ENCODE measurements around the gene ACO2.

The ACO2 gene

DNA sequence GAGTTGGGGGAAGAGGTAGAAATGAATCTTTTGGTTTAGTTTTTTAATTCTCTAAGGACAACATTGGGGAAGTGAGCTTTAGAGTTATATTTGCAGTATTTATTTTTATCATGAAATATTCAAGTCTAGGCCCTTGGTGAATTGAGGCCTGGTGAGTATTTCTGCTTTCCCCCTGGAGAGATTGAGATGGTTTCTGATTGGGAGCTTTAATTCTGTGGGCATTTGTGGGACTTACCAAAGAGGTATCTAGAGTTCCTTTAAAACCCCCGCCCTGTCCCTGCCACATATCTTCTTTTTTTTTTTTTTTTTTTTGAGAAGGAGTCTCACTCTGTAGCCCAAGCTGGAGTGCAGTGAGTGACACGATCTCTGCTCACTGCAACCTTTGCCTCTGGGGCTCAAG lies 9.6 kb downstream of the ACO2 start:
- peaks cover 14% of the 10 kb centered on the region for H3K4me1 Mint-ChIP-seq (ENCODE audit: low read depth)
- H3K9me3 Mint-ChIP-seq = no peaks in the 10 kb centered on the region
- no peaks in the 10 kb centered on the region for H3K36me3 Mint-ChIP-seq (ENCODE audit: low read depth)
- H3K27me3 Mint-ChIP-seq (ENCODE audit: low read depth) = no peaks in the 10 kb centered on the region
- H3K27ac Mint-ChIP-seq = no peak overlapping the region
- H3K4me3 Mint-ChIP-seq = no peak overlapping the region

DNA sequence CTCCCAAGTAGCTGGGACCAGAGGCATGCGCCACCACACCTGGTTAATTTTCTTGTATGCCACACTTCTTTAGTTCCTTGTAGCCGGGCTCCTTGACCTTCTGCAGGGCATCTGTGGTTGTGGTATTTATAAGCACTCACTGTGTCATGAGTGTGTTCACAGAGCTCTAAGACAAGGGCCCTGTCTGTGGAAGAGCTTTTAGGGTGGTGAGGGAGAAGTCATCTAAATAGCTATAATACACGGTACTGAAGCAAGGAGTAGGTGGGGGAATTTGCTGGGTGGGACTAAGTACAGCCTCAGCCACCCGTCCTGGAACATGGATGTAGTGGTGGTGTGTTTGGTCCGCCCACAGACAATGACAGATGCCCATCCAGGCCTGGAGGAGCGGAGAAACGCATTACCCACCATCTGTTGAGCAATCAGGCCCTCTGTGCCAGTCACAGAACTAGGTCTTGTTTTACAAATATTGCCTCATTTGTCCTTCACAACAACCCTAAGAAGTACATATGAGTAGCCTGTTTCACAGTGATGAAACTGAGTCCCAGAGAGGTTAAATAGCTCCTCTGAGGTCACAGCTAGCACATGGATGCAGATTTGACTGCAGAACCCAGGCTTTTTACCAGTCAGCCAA lies 10.1 kb downstream of the ACO2 start:
- no peak overlapping the region for H3K4me3 Mint-ChIP-seq
- no peak overlapping the region for H3K27ac Mint-ChIP-seq
- H3K36me3 Mint-ChIP-seq (ENCODE audit: low read depth) = no peaks in the 10 kb centered on the region
- peaks cover 10% of the 10 kb centered on the region for H3K4me1 Mint-ChIP-seq (ENCODE audit: low read depth)
- H3K9me3 Mint-ChIP-seq = no peaks in the 10 kb centered on the region
- H3K27me3 Mint-ChIP-seq (ENCODE audit: low read depth) = no peaks in the 10 kb centered on the region

DNA sequence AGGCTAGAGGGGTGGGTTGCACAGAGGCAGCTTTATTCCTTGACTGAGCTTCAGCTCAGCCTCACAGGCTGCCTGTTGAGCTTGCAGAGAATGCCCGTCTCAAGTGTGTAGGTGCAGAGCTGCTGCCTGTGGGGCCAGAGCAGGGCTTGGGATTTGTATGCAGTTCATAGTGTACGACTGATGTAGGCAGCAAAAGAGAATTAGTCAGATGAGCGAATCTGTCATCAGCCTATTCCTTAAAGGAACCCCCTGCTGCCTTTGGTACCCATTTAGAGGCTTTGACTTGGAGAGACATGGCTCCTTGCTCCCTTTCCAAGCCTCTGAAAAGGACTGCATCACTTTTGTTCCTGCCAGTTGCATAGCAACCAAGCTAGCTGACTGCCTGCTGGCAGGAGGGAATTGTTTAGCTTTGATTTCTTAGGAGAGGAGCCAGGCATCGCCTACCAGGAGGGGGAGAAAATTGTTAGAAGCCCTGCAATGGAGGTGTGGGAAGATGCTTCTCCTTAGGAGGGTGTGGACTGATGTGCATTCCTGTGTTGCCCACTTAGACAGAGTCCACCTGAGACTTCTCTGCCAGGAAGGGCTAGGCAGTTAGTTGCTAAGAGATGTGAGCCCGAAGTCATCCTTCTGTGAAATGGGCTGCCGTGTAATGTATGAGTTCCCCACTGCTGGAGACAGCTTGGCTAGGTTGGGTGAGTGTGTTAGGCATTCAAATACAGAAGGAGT lies 10.9 kb downstream of the ACO2 start:
- no peaks in the 10 kb centered on the region for H3K9me3 Mint-ChIP-seq
- no peaks in the 10 kb centered on the region for H3K27me3 Mint-ChIP-seq (ENCODE audit: low read depth)
- H3K4me1 Mint-ChIP-seq (ENCODE audit: low read depth) = peaks cover 10% of the 10 kb centered on the region
- H3K27ac Mint-ChIP-seq = no peak overlapping the region
- no peak overlapping the region for H3K4me3 Mint-ChIP-seq
- no peaks in the 10 kb centered on the region for H3K36me3 Mint-ChIP-seq (ENCODE audit: low read depth)

DNA sequence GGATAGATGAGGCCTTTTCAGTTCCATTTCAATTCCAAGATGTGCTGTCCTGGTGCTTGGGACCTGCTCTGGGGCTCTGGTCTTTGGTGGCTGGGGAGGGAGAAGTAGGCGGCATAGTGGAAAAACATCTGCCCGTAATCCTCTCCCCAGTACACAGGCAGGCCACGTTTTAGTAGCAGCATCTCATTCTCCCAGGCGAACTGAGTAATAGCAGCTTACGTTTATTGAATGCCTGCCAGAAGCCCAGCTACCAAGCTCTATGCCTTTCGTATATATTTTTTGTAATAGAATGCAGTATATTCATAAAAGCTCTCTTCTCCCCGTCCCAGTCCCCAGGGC lies 11.4 kb downstream of the ACO2 start:
- peaks cover 10% of the 10 kb centered on the region for H3K4me1 Mint-ChIP-seq (ENCODE audit: low read depth)
- H3K9me3 Mint-ChIP-seq = no peaks in the 10 kb centered on the region
- no peak overlapping the region for H3K27ac Mint-ChIP-seq

DNA sequence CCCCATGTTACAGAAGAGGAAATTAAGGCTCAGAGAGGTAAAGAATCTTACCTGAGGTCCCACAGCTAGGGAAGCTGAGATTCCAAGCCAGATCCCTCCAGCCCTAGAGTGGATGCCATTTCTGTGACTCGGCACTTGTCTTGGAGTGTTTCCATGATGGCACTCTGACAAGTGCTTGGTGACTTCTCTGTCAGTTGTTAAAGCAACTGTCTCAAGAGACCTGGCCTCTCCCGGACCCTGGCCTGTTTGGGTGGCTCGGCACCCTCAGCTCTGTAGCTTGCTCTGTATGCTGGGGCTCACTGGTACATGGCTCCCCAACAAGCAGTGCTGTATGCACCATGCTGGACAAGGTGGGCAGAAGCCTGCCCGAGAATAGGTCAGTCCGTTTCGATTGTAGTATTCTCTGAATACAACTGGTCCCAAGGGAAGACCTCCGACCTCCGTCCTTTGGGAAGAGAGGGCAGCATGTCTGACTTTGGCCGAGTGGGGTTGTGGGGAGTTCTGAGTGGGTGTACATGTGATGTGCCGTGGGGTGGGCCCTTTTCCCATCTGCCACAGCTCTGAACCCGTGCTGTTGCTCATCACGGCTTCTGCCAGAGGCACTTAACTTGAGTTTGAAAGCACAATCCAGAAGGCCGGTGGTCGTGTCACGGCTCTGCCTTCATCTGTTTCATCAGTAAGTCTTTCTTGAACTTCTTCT lies 12.4 kb downstream of the ACO2 start:
- H3K4me3 Mint-ChIP-seq = no peak overlapping the region
- H3K27ac Mint-ChIP-seq = no peak overlapping the region
- peaks cover 13% of the 10 kb centered on the region for H3K4me1 Mint-ChIP-seq (ENCODE audit: low read depth)
- no peaks in the 10 kb centered on the region for H3K27me3 Mint-ChIP-seq (ENCODE audit: low read depth)
- H3K36me3 Mint-ChIP-seq (ENCODE audit: low read depth) = no peaks in the 10 kb centered on the region
- H3K9me3 Mint-ChIP-seq = no peaks in the 10 kb centered on the region

More for the DNA sequence above, 11.4 kb downstream of the ACO2 start:
- no peaks in the 10 kb centered on the region for H3K27me3 Mint-ChIP-seq (ENCODE audit: low read depth)
- H3K36me3 Mint-ChIP-seq (ENCODE audit: low read depth) = no peaks in the 10 kb centered on the region
- no peak overlapping the region for H3K4me3 Mint-ChIP-seq

DNA sequence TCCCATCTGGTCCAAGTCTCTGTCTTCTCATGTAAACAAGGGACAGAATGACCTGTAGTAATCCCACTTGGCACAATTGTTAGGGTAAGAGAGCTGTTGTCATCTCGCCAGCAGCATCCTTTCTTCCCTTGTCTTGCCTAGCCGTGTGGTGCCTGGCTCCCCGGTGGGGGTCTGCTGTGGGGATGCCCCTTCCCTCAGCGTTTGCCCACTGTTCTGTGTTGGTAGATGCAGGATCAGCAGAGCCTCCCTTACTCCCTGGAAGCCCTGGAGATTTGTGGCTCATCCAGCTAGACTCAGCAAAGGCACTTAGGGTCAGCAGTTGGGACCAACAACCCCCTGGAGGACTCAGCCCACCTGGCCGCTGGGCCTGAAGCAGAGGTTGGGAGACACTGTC lies 13.0 kb downstream of the ACO2 start:
- peaks cover 13% of the 10 kb centered on the region for H3K4me1 Mint-ChIP-seq (ENCODE audit: low read depth)
- H3K27ac Mint-ChIP-seq = no peak overlapping the region
- H3K27me3 Mint-ChIP-seq (ENCODE audit: low read depth) = no peaks in the 10 kb centered on the region
- H3K36me3 Mint-ChIP-seq (ENCODE audit: low read depth) = no peaks in the 10 kb centered on the region
- no peaks in the 10 kb centered on the region for H3K9me3 Mint-ChIP-seq
- no peak overlapping the region for H3K4me3 Mint-ChIP-seq

DNA sequence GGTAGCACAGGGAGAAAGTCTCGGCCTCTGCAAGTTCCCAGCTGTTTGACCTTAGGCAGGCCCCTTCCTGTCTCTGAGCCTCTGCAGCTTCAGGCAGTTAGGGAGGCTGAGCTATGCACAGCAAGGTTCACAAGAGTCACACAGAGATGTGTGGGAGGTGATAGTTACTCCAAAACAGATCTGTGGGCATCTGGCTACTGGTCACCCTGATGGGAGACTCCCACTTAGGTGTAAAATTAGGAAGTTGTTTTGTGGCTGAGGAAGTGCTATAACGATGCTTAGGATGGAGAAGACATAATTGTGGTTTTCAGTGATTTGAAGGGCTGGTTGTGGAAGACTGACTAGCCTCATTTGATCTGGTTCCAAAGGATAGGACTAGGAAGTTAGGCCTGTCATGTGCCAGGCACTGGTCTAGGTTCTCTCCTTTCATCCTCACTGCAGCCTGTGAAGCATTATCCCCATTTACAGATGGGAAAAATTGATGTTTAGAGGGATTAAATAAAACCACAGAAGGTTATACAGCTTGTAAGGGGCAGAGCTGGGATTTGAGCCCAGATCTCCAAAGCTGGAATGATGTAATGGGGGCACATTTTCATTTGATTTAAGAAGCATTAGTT lies 13.5 kb downstream of the ACO2 start:
- Mint-ChIP-seq H3K4me1 (ENCODE audit: low read depth) (peaks cover 16% of the 10 kb centered on the region), H3K4me3 (no peak overlapping the region), H3K9me3 (no peaks in the 10 kb centered on the region), H3K27me3 (ENCODE audit: low read depth) (no peaks in the 10 kb centered on the region), H3K36me3 (ENCODE audit: low read depth) (no peaks in the 10 kb centered on the region), H3K27ac (no peak overlapping the region)

DNA sequence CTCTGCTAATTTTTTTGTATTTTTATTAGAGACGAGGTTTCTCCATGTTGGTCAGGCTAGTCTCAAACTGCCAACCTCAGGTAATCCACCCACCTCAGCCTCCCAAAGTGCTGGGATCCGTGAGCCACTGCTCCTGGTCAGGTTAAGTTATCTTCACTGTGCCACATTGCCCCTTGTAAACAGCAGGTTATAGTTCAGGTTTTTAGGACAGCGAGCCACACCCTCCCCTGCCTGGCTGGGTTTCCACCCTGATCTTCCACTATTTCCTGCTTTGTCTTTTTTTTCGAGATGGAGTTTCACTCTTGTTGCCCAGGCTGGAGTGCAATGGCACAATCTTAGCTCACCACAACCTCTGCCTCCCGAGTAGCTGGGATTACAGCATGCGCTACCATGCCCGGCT lies 16.1 kb downstream of the ACO2 start:
- Mint-ChIP-seq H3K27me3 (ENCODE audit: low read depth) (no peaks in the 10 kb centered on the region), H3K9me3 (no peaks in the 10 kb centered on the region), H3K4me3 (no peak overlapping the region), H3K36me3 (ENCODE audit: low read depth) (no peaks in the 10 kb centered on the region), H3K27ac (no peak overlapping the region), H3K4me1 (ENCODE audit: low read depth) (peaks cover 16% of the 10 kb centered on the region)

DNA sequence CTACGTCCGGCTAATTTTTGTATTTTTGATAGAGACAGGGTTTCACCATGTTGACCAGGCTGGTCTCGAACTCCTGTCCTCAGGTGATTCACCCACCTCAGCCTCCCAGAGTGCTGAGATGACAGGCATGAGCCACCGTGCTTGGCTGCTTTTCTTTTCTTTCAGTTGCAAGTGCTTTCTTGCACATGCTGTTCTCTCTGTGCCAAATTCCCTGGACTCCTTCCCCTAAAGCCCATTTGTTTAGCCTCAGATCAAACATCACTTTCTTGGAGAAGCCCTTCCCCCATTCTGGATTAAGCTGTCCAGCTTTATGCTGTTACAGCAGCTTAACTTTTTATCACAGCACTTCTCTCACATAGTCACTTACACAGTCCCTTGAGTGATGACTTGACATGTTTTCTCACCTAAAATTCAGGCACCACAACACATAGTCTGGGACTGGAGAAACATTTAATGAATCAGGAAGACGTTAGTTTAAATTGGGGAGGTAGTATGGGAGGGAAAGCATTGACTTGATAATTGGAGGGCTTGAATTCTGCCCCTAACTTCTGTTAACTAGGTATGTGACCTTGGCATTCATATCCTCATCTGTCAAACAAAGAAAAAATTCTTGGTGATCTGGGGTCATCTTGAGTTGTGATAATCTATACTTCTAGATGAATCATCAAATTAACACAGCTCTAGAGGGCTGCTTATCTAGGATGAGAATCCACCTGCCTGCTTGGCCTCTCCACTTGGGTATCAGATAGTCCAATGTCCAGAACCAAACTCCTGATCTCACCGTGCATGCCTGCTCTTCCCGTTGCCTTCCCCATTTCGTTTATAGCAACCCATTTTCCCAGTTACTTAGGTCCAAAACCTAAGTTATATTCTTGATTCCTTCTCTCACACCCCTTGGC lies 18.4 kb downstream of the ACO2 start:
- no peak overlapping the region for H3K27ac Mint-ChIP-seq
- H3K4me1 Mint-ChIP-seq (ENCODE audit: low read depth) = peaks cover 14% of the 10 kb centered on the region
- no peaks in the 10 kb centered on the region for H3K27me3 Mint-ChIP-seq (ENCODE audit: low read depth)
- no peak overlapping the region for H3K4me3 Mint-ChIP-seq
- no peaks in the 10 kb centered on the region for H3K9me3 Mint-ChIP-seq
- no peaks in the 10 kb centered on the region for H3K36me3 Mint-ChIP-seq (ENCODE audit: low read depth)

DNA sequence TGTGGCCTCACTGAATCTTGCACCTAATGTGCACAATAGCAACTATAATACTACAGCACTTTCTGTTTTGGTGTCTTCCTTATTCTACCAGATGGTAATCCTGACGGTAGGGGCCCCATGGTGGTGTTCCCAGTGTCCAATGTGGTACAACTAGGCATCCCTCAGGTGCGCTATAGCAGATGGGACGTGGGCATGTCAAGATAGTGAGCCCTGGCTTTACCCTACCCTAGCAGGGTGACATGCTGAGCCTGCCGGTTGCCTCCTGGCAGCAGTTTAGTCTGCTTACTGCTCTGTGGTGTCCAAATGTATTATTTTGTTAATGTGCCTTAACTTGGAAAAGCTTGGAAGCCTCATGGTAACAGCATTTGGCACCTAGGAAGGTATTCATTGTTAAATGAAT lies 19.2 kb downstream of the ACO2 start:
- Mint-ChIP-seq H3K9me3 (no peaks in the 10 kb centered on the region), H3K27me3 (ENCODE audit: low read depth) (no peaks in the 10 kb centered on the region), H3K36me3 (ENCODE audit: low read depth) (no peaks in the 10 kb centered on the region), H3K27ac (no peak overlapping the region), H3K4me1 (ENCODE audit: low read depth) (peaks cover 8% of the 10 kb centered on the region), H3K4me3 (no peak overlapping the region)

DNA sequence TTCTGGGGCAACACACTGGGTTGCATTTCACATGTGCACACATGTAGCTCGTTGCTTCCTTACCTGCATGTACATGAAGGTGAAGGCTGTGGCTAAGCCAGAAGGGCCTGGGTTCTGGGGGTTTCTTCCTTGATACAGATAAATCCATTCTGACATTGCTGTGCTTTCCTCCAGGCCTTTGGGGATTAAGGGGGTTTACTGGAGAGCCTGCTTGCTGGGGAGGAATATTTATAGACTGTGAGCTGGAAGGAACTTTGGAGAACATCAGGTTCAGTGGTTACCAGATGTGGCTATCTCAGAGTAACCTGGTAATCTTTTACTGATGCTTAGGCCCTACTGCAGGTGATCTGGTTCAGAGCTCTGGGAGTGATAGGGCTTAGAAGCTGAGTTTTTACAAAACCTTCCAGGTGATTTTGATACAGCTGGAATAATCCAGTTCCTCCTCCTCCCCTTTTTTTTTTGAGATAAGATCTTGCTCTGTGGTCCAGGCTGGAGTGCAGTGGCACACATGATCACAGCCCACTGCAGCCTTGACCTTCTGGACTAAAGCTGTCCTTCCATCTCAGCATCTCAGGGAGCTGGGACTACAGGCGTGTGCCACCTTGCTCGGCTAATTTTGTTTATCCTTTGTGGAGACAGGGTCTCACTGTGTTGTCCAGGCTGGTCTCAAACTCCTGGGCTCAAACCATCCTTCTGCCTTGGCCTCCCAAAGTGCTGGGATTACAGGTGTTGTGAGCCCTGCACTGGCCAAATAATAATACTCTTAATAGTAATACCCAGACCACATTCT lies 19.9 kb downstream of the ACO2 start:
- Mint-ChIP-seq H3K27me3 (ENCODE audit: low read depth) (no peaks in the 10 kb centered on the region), H3K36me3 (ENCODE audit: low read depth) (no peaks in the 10 kb centered on the region), H3K4me1 (ENCODE audit: low read depth) (peaks cover 7% of the 10 kb centered on the region), H3K9me3 (no peaks in the 10 kb centered on the region), H3K4me3 (no peak overlapping the region), H3K27ac (no peak overlapping the region)

DNA sequence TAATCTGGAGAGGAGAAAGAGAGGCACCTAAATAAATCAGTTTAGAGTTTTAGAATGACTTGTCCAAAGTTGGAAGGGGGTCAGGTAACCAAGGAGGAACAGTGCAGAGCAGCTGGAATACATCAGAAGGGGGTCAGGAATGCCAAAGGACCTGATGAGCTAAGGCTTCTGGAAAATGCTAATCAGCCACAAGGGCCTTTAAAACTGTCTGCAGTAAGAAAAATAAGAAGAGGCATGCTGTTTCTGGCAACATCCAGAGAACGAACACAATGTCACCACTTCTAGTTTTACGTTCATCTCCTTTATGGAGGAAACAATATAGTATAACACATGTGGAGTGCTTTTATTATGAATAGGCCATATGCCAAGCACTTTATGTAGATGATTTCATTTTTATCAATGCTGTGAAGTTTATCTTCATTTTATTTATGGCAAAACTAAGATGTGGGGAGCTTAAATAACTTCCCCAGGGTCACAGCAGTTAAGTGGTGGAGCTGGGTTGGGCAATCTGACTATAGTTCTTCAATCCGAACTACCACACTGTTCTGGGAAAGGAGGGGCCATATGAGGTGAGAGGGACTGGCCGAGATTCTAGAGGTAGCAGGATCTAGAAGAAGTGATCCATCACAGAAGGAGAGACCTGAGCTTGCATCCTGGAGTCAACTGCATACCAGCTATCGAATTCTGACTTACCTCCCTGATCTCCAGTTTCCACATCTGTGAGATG lies 22.6 kb downstream of the ACO2 start:
- no peaks in the 10 kb centered on the region for H3K36me3 Mint-ChIP-seq (ENCODE audit: low read depth)
- H3K4me3 Mint-ChIP-seq = no peak overlapping the region
- no peaks in the 10 kb centered on the region for H3K9me3 Mint-ChIP-seq
- H3K4me1 Mint-ChIP-seq (ENCODE audit: low read depth) = peaks cover 3% of the 10 kb centered on the region
- no peaks in the 10 kb centered on the region for H3K27me3 Mint-ChIP-seq (ENCODE audit: low read depth)
- no peak overlapping the region for H3K27ac Mint-ChIP-seq

DNA sequence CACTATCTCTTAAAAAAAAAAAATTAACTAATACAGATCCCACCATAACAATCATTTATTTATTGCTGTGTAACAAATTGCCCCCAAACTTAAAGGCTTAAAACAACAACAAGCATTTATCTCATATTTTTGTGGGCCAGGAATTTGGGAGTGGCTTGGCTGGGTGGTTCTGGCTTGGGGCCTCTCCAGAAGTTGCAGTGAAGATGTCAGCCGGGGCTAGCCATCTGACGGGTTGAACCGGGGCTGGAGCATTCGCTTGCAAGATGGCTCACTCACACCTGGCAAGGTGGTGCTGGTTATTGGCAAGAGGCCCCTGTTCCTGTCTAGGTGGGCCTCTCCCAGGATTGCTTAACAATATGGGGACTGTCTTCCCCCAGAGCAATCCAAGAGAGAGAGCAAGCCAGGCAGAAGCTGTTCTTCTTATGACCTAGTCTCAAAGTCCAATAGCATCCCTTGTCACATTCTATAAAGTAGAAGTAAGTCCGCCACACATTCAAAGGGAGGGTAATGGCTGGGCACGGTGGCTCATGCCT lies 29.5 kb downstream of the ACO2 start:
- H3K4me3 Mint-ChIP-seq = no peak overlapping the region
- H3K36me3 Mint-ChIP-seq (ENCODE audit: low read depth) = no peaks in the 10 kb centered on the region
- H3K4me1 Mint-ChIP-seq (ENCODE audit: low read depth) = peaks cover 2% of the 10 kb centered on the region
- H3K9me3 Mint-ChIP-seq = no peaks in the 10 kb centered on the region
- H3K27me3 Mint-ChIP-seq (ENCODE audit: low read depth) = no peaks in the 10 kb centered on the region
- H3K27ac Mint-ChIP-seq = no peak overlapping the region
